ENCODE results near the gene PFKL. TPM values are rescaled to one million over a fixed set of nuclear protein-coding genes. Genes with fewer than 3 reads are reported as not detected.

PFKL gene
- total RNA-seq, 1 experiment from 2014 or later = 150 TPM

DNA sequence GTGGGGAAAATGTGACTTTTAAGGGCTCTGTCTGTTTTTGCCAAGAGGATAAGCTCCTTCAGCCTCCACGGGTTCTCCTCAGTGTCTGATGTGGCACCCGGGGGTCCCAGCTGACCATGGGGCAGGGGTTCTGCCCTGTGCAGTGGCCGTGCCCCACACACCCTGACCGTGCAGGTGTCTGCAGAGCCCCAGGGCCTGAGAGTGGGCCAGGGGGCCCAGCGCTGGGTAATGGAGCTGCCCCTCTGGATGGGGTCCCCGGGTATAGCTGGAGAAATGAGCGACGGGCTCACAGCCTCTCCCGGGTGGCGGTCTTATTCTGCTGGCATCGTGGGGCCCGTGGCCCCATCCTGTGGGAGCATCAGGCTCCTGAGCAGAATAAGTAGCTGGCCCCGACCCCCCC is 2.9 kb upstream of the PFKL start:
- no peak for ATAC-seq

More for the DNA sequence above, 2.9 kb upstream of the PFKL start:
- POLR2A ChIA-PET = no interaction called here
- no peak overlapping the region for H3K9ac ChIP-seq (ENCODE audit: low read length)
- H2AFZ ChIP-seq (ENCODE audit: low read depth, low read length, poor library complexity, severe bottlenecking) = no peak overlapping the region
- TF ChIP-seq CEBPB (IDR thresholded peaks at IDR 0.05; ENCODE audit: low read depth) (no peak), ELF1 (IDR thresholded peaks at IDR 0.05; ENCODE audit: borderline replicate concordance, low read depth) (no peak), SP1 (IDR thresholded peaks at IDR 0.05; ENCODE audit: low read depth) (no peak), CTCF (IDR thresholded peaks at IDR 0.05 in 2 of 3, conservative IDR thresholded peaks at IDR 0.05 in 1 of 3; ENCODE audit: borderline replicate concordance in 1 of 3, insufficient read depth in 1 of 3, low read depth in 2 of 3, low read length in 2 of 3) (no peak), SIN3A (IDR thresholded peaks at IDR 0.05; ENCODE audit: low read depth) (no peak), SRF (IDR thresholded peaks at IDR 0.05; ENCODE audit: low read depth) (no peak), POLR2AphosphoS5 (IDR thresholded peaks at IDR 0.05; ENCODE audit: low read depth, low read length) (no peak), ZBTB33 (IDR thresholded peaks at IDR 0.05; ENCODE audit: extremely low read depth, insufficient replicate concordance, low read length) (no peak), YY1 (IDR thresholded peaks at IDR 0.05; ENCODE audit: extremely low read depth, insufficient replicate concordance, low read depth, low read length) (no peak)
- H3K36me3 ChIP-seq (ENCODE audit: control insufficient read depth in 1 of 2, insufficient read depth in 2 of 2, low read length in 2 of 2) = no peaks in the 10 kb centered on the region
- no peak overlapping the region for H3K27ac ChIP-seq (ENCODE audit: low read depth, low read length)
- intact Hi-C loops (cut with micrococcal nuclease) = no loop called here
- DNase-seq (ENCODE audit: low read depth, low spot score) = no peak
- no peaks in the 10 kb centered on the region for H3K27me3 ChIP-seq (ENCODE audit: insufficient read depth, low read length)
- H3K9me2 ChIP-seq (ENCODE audit: insufficient read depth) = no peaks in the 10 kb centered on the region
- BruUV-seq (replicated peaks) = no TSS peak
- CTCF ChIA-PET = interaction anchor here (0.5 to 1.3 kb wide), 4 partner anchors 10 to 486 kb away, joined by 3 to 8 read pairs (median 5); no protein-coding TSS in a partner anchor
- H4K20me1 ChIP-seq (ENCODE audit: insufficient read depth) = no peaks in the 10 kb centered on the region
- no peaks in the 10 kb centered on the region for H3K9me3 ChIP-seq (ENCODE audit: control insufficient read depth in 1 of 2, insufficient read depth in 1 of 2, low read depth in 1 of 2, low read length in 2 of 2)
- H3K4me1 ChIP-seq (ENCODE audit: control insufficient read depth in 1 of 2, insufficient read depth in 2 of 2, low read length in 2 of 2) = peaks cover 7 to 40% of the 10 kb centered on the region in 2 experiments
- no peak overlapping the region for H3K4me3 ChIP-seq (replicated peaks in 1 of 2; ENCODE audit: low read depth in 1 of 2, low read length in 2 of 2)
- H3K4me2 ChIP-seq (ENCODE audit: low read length) = no peak overlapping the region
- H3K79me2 ChIP-seq (ENCODE audit: insufficient read depth, low read length) = peaks cover 15% of the 10 kb centered on the region
- RAD21 ChIA-PET (ENCODE audit: low non-redundant PET in 1 of 2, low total read pairs in 2 of 2, uncharacterized antibody in 2 of 2, unreplicated experiment in 2 of 2) = no interaction called here

All from HCT116 (cell line).